Stimulated activated CD4-positive, alpha-beta T cell treated with anti-CD3 and anti-CD28 coated beads, Interleukin-12 subunit alpha, Interleukin-12 subunit beta, amount 100 ng/mL, for 24 hours (primary cell): ENCODE results near the gene PRG3.
"Not testable (repeated sequence)": the region's sequence is repeated elsewhere in the genome, so short reads cannot be mapped to it uniquely, and the experiment has no call there.

Experiments used
- DNase-seq, 2 experiments: peaks; one replicate each; pipeline ENCODE4 v3.0.0-alpha.2; 2020; ENCODE audit warnings: low read depth in 2 of 2

PRG3 gene

GRCh38 chr11:57390535-57390934, 9.6 kb upstream of the PRG3 start, which contains the start of gene PRG2:
Gene PRG2, minus strand, starts transcription at chr11:57390650. Its CDS starts 706 bp downstream, at chr11:57389944.
- DNase-seq: no peak

GRCh38 chr11:57387289-57388030, 6.5 kb upstream of the PRG3 start:
- no peak for DNase-seq

DNA sequence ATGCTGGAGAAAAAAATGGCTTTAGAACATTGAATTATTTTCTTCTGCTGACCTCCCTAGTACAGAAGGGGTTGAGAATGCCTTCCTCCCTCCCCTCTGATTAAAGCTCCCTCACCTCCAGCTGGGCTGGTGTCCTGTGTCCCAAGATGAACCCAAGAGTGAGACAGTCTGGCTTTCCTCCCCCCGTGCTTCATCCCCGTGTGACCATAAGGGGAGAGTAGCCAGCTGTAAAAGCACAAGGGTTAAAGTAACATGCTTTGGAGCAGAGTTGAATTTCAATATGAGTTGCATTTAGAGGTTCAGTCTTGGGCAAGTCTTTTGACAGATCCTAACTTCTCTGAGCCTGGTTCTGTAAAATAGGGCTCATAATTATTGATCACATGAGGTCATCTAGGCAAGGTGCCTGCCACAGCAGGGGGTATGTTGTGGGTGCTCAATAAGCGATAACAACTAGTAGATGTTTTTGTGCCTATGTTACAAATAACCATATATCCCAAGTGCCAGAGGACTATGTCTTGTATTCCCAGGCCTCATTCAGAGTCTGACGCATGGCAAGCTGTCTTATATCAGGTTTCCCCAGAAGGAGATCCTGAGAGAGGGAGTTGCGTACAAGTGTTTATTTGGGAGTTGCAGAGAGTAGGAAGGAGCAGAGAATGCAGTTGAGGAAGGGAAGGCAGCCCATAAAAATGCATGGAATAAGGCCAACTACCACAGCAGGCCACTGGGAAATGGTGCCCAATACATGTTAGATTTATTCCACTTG, 5.4 kb upstream of the PRG3 start:
- no peak for DNase-seq

DNA sequence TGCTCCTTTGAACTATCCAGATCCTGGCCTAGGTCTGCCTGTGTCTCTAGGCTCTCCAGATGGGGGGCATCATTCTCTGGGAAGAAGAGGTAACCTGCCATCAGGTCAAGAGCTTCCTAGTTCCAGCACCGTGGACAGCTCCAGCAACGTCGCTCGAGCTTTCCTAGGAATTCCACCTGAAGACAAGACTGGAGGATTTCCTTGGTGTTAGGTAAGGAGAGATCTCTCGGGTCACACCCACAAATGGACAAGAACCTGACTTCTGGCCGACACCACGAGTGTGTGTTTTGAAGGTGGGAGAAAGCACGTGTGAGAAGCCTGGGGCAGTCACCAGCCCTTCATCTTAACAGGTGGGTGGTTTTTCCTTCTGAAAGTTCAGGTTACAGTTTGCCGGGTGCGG, 1.2 kb downstream of the PRG3 start:
- no peak for DNase-seq

DNA sequence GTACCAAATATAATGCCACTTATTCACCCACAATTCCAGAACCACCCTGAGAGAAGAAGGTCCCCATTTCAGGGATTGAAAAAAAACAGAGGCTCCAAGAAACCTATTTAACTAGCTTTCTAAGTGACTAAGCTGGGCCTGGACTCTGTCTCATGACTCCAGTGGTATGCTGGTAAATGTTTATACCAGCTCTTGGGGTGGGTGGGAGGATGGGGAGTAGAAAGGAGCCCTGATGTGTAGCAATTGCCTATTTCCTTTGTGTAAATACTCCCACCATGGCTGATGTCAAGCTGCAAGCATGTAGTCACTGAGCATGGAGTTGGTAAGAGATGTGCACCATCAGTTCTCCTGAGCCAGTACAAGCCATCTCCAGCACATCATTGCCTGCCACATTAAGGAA, 2.8 kb downstream of the PRG3 start:
- no peak for DNase-seq

DNA sequence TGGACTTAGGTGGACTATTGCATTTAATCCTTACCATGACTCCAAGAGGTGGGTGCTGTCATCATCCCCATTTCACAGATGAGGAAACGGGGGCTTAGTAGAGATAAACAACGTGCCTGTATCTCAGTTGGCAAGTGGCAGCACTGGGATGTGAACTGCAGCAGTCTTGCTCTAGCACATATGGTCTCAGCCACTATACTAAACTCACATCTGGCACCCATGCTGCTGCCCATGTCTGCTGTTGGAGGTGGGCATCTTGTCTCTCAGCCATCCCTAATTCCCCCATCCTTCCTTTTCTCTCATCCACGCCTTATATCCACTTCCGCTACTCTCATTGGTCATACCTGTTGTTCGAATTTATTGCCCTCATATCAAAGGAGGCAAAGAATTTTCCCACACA, 3.8 kb downstream of the PRG3 start:
- no peak for DNase-seq

DNA sequence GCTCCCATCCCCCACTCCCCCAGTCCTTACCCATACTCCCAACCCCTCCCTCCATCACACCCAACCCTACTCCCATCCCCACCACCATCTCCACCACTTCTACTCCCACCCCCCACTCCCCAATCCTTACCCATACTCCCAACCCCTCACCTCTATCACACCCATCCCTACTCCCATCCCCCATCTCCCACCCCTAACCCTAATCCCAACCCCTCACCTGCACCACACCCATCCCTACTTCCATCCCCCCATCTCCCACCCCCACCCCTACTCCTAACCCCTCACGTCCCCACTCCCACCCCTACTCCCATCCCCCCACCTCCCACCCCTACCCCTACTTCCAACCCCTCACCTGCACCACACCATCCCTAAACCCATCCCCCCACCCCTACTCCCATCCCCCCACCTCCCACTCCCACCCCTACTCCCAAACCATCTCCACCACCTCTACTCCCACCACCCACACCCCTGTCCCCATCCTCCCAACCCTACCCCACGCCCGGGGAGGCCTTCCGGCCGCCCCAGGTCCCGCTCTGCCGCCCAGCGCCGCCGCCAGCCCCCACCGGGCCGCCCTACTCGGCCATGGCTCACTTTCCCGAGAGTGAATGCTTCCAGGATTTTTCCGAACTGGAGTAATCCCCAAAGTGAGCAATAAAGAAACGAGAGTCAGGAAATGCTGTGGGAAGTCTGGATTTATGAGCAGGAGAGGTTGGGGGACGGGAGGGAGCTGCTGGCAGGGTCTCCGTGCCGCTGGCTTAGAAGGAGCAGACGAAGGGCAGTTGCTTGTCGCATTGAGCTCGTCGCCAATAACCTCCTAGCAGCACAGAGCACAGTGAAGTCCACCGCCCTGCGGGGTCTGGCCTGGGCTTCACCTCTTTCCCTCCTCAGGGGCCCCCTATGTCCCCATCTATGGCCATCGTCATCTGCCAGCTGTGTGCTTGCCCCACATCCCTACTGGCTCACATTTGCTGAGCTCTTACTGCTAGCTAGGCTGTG, 4.6 kb downstream of the PRG3 start:
- no peak for DNase-seq

DNA sequence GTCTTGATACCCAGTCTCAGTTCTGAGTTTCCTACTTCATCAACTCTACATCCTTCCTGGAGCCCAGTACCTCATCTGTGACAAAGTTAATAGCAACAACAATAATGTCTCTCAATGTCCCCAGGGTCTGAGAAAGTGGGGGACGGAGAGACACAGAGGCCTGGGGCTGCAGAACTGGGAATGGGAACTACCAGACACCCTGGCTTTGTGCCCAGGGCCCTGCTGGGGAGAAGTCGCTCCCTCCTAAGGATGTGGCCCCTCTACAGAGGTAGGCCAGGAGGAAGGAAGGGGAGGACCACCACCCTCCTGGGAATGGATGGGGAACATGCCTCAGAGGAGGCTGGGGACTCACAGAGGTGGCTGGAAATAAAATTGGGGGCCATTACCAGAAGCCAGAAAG, 5.5 kb downstream of the PRG3 start:
- no peak for DNase-seq

GRCh38 chr11:57374966-57375365, 6.0 kb downstream of the PRG3 start:
- no peak for DNase-seq

GRCh38 chr11:57373146-57373545, 7.8 kb downstream of the PRG3 start:
- DNase-seq: no peak

DNA sequence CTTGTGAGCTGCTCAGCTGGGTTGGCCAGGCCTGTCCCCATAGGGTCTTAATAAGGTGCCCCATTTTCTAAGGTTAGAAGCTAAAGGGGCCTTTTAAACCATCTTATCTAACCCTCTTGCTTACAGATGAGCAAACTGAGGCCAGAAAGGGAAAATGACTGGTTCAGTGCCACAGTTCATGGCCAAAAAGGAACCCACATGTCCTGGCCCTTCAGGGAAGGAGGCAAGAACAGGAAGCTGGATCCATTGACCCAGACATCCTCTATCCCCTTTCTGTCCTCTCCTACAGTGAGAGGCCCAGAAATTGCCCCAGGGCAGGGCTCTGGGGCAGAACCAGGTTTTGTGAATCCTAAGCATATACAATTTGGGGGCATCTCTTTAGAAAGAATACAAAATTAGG, 10.0 kb downstream of the PRG3 start:
- DNase-seq: no peak

GRCh38 chr11:57370251-57370650, 10.7 kb downstream of the PRG3 start:
- no peak for DNase-seq

DNA sequence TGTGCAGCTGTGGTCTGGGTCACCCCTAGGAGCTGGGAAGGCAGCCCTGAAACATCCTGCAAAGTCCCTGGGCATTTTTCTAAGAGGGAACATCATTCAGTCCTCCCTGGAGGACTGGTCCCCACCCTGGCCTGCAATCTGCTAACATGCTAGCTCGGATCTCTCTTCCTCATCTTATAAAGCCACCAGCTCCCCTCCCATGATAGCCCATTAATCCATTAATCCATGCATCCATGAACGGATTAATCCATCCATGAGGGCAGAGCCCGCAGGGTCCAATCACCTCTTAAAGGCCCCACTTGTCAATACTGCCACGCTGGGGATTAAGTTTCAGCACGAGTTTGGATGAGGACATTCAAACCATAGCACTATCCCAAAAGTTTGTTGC, 12.1 kb downstream of the PRG3 start:
- DNase-seq: no peak

DNA sequence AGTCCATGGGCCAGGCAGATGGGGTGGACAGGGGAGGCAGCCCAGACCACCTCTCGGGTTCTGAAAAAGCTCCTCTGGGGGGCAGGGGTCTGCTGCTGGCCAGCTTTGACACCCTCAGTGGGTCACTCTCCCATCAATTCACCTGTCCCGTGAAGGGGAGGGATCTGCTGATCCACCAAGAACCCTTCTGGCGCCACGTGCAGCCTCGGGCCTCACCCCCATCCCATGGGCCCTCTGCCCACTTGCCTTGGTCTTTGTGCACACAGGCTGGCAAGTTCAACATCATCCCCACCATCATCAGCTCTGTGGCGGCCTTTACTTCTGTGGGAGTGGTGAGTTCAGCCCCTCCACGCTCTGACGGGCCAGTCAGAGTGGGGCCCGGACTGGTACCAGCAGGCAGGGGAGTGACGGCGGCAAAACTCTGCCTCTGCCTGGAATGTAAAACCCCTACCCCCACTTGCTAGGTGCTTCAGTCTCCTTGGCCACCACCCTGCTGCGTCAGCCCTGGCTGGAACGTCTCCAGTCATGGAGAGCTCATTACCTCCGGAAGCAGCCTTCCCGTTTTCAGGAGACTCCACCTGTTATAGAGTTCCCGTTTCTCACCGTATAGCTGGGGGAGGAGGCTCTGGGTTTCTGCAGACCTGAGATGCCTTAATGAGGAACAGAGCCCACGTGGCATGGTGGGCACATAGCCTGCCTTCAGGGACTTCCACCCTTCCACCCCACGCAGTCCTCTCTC, 12.7 kb downstream of the PRG3 start:
- DNase-seq: no peak

DNA sequence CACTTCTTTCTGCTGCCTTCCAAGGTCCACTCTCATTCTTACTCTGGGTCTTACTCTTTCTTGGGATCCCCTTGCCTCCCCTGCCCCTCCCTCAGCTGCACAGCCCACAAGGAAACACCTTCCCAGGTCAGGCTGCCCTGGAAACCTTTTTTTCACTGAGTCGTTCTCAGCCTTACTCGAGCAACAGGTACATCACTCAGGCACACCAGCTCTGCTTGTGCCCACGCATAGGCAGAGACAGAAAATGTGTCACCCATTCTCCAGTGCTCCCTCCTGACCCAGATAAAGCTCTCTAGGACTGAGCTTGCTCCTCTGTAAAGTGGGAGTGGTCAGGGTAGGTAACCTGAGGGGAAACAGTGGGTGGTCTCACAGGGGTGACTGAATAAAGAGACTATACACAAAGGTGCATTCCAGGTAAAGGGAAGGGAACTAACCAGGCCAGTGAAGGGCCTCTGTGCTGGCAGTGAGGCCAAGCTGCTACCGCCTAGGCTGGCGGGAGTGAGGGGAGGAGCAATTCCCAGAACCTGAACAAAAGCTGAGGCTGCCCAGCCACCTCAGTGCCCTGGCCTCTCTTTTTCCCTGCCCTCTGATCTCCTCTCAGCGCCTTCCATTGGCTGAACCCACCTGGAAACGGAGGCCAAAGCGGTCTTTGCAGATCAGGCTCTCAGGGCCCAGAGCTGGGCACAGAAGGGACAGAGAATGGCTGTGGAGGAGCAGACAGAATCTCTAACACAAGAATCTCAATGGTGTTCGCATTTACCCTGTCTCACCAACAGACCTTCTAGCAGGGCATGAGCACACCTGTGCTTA, 15.9 kb downstream of the PRG3 start:
- DNase-seq: no peak

DNA sequence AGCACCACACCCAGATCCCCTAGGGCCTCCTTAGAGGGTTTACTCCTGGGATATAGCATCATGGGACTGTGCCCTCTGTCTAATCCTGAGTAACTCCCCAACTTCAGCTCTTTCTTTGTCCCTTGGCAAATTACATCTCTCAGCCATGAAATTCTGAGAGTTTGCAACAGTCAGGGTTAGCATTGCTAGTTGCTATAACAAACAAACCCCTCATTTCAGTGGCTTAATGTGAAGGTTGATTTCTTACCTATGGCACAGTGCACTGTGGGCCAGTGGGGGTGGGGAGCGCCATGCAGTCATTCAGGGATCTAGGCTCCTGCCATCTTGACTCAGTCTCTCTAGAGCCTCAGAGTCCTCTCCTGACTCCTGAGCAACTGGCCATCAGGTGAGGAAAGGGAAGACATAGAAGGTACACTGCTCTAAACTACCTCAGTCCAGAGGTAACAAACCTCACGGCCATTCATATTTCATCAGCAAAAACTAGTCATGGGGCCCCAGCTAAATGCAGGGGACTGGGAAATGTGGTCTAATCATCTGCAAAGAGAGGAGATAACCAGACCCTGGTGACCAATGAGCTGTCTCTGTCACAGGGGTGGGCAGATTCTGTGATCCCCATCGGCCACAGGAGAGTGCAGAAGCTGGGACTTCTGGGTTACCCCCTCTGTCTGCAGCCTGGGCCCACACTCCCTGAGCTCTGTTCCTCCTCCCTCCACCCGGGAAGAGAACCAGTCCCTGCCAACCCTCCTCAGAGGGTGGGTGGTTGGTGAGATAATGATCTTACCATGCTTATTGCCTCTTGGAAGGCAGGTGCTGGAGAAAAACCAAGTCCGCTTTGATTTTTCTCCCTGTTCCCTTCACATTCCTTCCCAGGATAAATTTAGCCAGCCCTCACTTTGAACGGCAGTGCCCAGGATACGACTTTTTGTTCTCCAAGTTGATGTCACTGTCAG, 17.5 kb downstream of the PRG3 start:
- DNase-seq: no peak

DNA sequence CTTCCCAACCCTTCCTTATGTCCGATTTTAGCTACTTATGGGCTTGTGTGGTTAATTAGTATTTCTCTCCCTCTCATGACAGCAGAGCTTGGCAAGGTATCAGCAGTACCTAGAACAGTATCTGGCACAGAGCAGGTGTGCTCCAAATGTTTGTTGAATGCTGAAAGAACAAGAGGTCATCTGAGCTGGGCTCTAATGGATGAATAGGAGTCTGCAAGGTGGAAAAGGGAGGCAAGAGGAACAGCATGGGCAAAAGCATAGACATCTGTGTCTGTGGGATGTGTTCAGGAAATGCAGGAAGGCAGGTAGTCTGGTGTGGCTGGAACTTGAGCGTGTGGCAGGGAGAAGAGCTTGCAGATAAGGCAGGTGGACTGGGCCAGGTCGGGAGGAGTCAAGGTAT, 19.0 kb downstream of the PRG3 start:
- no peak for DNase-seq

- not testable (repeated sequence) for DNase-seq
These were observed 19.5 kb downstream of the PRG3 start for GRCh38 chr11:57361420-57361819.

DNA sequence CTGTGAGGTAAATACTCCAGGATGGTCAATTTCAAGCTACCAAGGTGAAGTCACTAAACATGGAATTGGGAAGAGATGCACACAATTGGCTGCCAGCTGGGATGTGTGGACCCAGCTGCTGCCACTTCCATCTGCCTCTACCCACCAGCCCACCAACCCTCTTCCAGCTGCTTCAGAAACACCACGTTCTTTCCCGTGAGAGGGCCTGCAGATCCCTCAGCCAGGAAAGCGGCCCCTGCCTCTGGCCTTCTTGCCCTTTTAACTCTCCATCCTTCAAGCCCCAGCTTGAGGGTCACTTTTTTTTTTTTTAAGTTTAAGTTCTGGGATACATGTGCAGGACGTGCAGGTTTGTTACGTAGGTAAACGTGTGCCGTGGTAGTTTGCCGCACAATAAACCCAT, 20.0 kb downstream of the PRG3 start:
- DNase-seq: no peak
